Spleen (tissue), 11 donors: ENCODE data around the gene LARP4B. TPM values are rescaled to one million over a fixed set of nuclear protein-coding genes. Genes with fewer than 3 reads are reported as not detected.

Experiments used
- DNase-seq: peaks from one replicate; pipeline ENCODE4 v3.0.0-alpha.2; 2020
- H3K27ac ChIP-seq, 8 donors: fragments of 200-600 bp; sonication (generic) in 7 of 8; 1 replicate in 4 of 8; 2 replicates in 4 of 8; pipeline versions ENCODE4 v1.5.0 to v1.8.0; 2016 to 2021; ENCODE audit warnings: inconsistent platforms in 4 of 8, mild to moderate bottlenecking in 4 of 8, moderate library complexity in 1 of 8
- H3K27me3 ChIP-seq, 7 donors: fragments of 200-600 bp; sonication (generic) in 6 of 7; replicated peaks in 1 of 7; 1 replicate in 4 of 7; 2 replicates in 3 of 7; pipeline versions ENCODE4 v1.5.0 to v1.8.0; 2016 to 2021; ENCODE audit warnings: inconsistent platforms in 3 of 7, mild to moderate bottlenecking in 1 of 7
- H3K36me3 ChIP-seq, 6 donors: fragments of 200-600 bp; sonication (generic) in 5 of 6; 1 replicate in 4 of 6; 2 replicates in 2 of 6; pipeline versions ENCODE4 v1.5.0 to v1.8.0; 2016 to 2021; ENCODE audit warnings: inconsistent platforms in 2 of 6
- H3K4me1 ChIP-seq, 6 donors: fragments of 200-600 bp; sonication (generic) in 5 of 6; 1 replicate in 3 of 6; 2 replicates in 3 of 6; pipeline versions ENCODE4 v1.5.0 to v1.8.0; 2016 to 2021; ENCODE audit warnings: inconsistent platforms in 3 of 6
- H3K4me3 ChIP-seq, 8 donors: fragments of 200-600 bp; sonication (generic) in 7 of 8; 1 replicate in 4 of 8; 2 replicates in 4 of 8; pipeline versions ENCODE4 v1.5.0 to v1.8.0; 2016 to 2021; ENCODE audit warnings: inconsistent platforms in 4 of 8, mild to moderate bottlenecking in 4 of 8, moderate library complexity in 2 of 8
- H3K9me3 ChIP-seq, 8 donors: fragments of 200-600 bp; sonication (generic) in 7 of 8; 1 replicate in 4 of 8; 2 replicates in 4 of 8; pipeline versions ENCODE4 v1.5.0 to v1.8.0; 2016 to 2021; ENCODE audit warnings: inconsistent platforms in 4 of 8
- CTCF ChIP-seq, 11 experiments: fragments of 200-600 bp in 7 of 11; fragments of 450-650 bp in 4 of 11; sonication (generic) in 4 of 11; IDR thresholded peaks in 8 of 11; conservative IDR thresholded peaks in 3 of 11; 1 replicate in 7 of 11; 2 replicates in 4 of 11; pipeline versions ENCODE4 v1.4.0 to v1.8.0; 2016 to 2021; ENCODE audit warnings: antibody characterized with exemption in 11 of 11, inconsistent platforms in 4 of 11, mild to moderate bottlenecking in 1 of 11
- POLR2A ChIP-seq, 3 donors: fragments of 450-650 bp; IDR thresholded peaks; one replicate each; pipeline ENCODE4 v1.5.1; 2017; ENCODE audit warnings: antibody characterized with exemption in 3 of 3, mild to moderate bottlenecking in 1 of 3
- POLR2AphosphoS5 ChIP-seq, 3 donors: sonication (generic); formaldehyde crosslinking; IDR thresholded peaks; one replicate each; pipeline ENCODE4 v1.5.1; 2017; ENCODE audit warnings: antibody characterized with exemption in 3 of 3
- WGBS, 5 donors: extraction: QIAGEN DNeasy Blood & Tissue Kit in 3 of 5; methylation state at CpG; one replicate each; pipeline versions ENCODE4 v1.1.5 to v1.1.7; 2013 to 2018; 5-methylcytosine and 5-hydroxymethylcytosine counted together
- intact Hi-C: fragments of 100-400 bp; cut with DNase I; formaldehyde crosslinking; loops from one replicate; pipeline ENCODE4 v1.15.0; 2023; ENCODE audit warnings: low total_unique reads
- polyA plus RNA-seq, 3 donors: library from polyadenylated mRNA; stranded (reverse); fragments of 200-250 nt; gene quantifications; one replicate each; pipeline ENCODE4 v1.2.1, GENCODE V29; 2013
- total RNA-seq, 7 donors: library from RNA; depleted of rRNA in 3 of 7; stranded (reverse); fragments of >200 nt in 3 of 7; fragmentation: NEBNext Ultra II Directional in 4 of 7; extraction: Animal tissue kit (Norgen Biotek cat#: 25700) in 4 of 7; gene quantifications; one replicate each; pipeline versions ENCODE4 v1.1.0 to v1.2.1, GENCODE V29; 2016 to 2021
- donor health status: healthy with polysubstance abuse.
- donor health status: DM: no; HTN: no; CAD: no; lungs with moderate emphysema.
- donor health status: DM: no; HTN: no; CAD: no.
- donor health status: Bipolar disorder and iron deficiency.
- donor health status: healthy.
- donor health status: DM: no; HTN: no; CAD: no.
- donor health status: DM: yes; HTN: yes; CAD: no.

The LARP4B gene
- total and polyA plus RNA-seq, 10 donors = 12.7 to 163 (median 88.7) TPM

GRCh38 chr10:794382-794956 is 137.0 kb downstream of the LARP4B start:
- Histone ChIP-seq H3K9me3 (peaks cover 0 to 40% (median 24%) of the 10 kb centered on the region in 8 donors), H3K36me3 (peaks cover 0 to 12% (median 0%) of the 10 kb centered on the region in 6 donors), H3K4me1 (peaks cover 0 to 5% (median 3%) of the 10 kb centered on the region in 6 donors), H3K4me3 (no peak overlapping the region), H3K27me3 (no peaks in the 10 kb centered on the region), H3K27ac (no peak overlapping the region)
- DNase-seq = no peak
- intact Hi-C loops = no loop called here
- no peak for TF ChIP-seq POLR2AphosphoS5 (IDR thresholded peaks at IDR 0.05)
- no peak for TF ChIP-seq CTCF (IDR thresholded peaks at IDR 0.05 in 8 of 11, conservative IDR thresholded peaks at IDR 0.05 in 3 of 11)
- TF ChIP-seq POLR2A (IDR thresholded peaks at IDR 0.05) = no peak
- WGBS, 5 donors = 93 to 96% (median 93%) methylated on average over 7 of the region's 7 CpGs

GRCh38 chr10:792792-793100 is 138.8 kb downstream of the LARP4B start:
- intact Hi-C loops = no loop called here
- Histone ChIP-seq H3K4me3 (no peak overlapping the region), H3K9me3 (peaks cover 0 to 24% (median 18%) of the 10 kb centered on the region in 8 donors), H3K36me3 (peaks cover 0 to 12% (median 0%) of the 10 kb centered on the region in 6 donors), H3K27ac (no peak overlapping the region), H3K27me3 (peaks cover 0 to 10% (median 0%) of the 10 kb centered on the region in 7 donors), H3K4me1 (peaks cover 0 to 19% (median 13%) of the 10 kb centered on the region in 6 donors)
- DNase-seq = no peak
- WGBS, 5 donors = 77 to 86% (median 81%) methylated on average over 3 of the region's 3 CpGs
- no peak for TF ChIP-seq CTCF (IDR thresholded peaks at IDR 0.05 in 8 of 11, conservative IDR thresholded peaks at IDR 0.05 in 3 of 11)
- no peak for TF ChIP-seq POLR2AphosphoS5 (IDR thresholded peaks at IDR 0.05)
- no peak for TF ChIP-seq POLR2A (IDR thresholded peaks at IDR 0.05)

- Histone ChIP-seq H3K9me3 (peaks cover 0 to 19% (median 13%) of the 10 kb centered on the region in 8 donors), H3K36me3 (peaks cover 0 to 7% (median 0%) of the 10 kb centered on the region in 6 donors), H3K27me3 (peaks cover 0 to 16% (median 0%) of the 10 kb centered on the region in 7 donors), H3K4me3 (no peak overlapping the region), H3K27ac (no peak overlapping the region), H3K4me1 (peaks cover 0 to 21% (median 13%) of the 10 kb centered on the region in 6 donors)
- TF ChIP-seq POLR2AphosphoS5 (IDR thresholded peaks at IDR 0.05) = peak in 1 of 3 donors; percentile 11
- no peak for TF ChIP-seq CTCF (IDR thresholded peaks at IDR 0.05 in 8 of 11, conservative IDR thresholded peaks at IDR 0.05 in 3 of 11)
- TF ChIP-seq POLR2A (IDR thresholded peaks at IDR 0.05) = no peak
- 88 to 91% (median 90%) methylated on average over 13 to 16 of the region's 16 CpGs for WGBS, 5 donors
- intact Hi-C loops = no loop called here
- DNase-seq = no peak
Measured at GRCh38 chr10:792083-792791, 139.3 kb downstream of the LARP4B start.

- H3K4me3 ChIP-seq = no peak overlapping the region
- TF ChIP-seq CTCF (IDR thresholded peaks at IDR 0.05 in 8 of 11, conservative IDR thresholded peaks at IDR 0.05 in 3 of 11) (no peak), POLR2A (IDR thresholded peaks at IDR 0.05) (no peak), POLR2AphosphoS5 (IDR thresholded peaks at IDR 0.05) (peak in 1 of 3 donors; percentile 32)
- no peak overlapping the region for H3K27ac ChIP-seq
- 93 to 99% (median 97%) methylated on average over 7 of the region's 7 CpGs for WGBS, 5 donors
- H3K27me3 ChIP-seq = peaks cover 0 to 22% (median 0%) of the 10 kb centered on the region in 7 donors
- peaks cover 0 to 13% (median 7%) of the 10 kb centered on the region in 8 donors for H3K9me3 ChIP-seq
- no peak for DNase-seq
- peaks cover 0 to 21% (median 13%) of the 10 kb centered on the region in 6 donors for H3K4me1 ChIP-seq
- H3K36me3 ChIP-seq = peaks cover 0 to 1% (median 0%) of the 10 kb centered on the region in 6 donors
- intact Hi-C loops = no loop called here
Measured at GRCh38 chr10:791639-792038, 139.9 kb downstream of the LARP4B start.
